IMR-90 (cell line): ENCODE results near the gene RETN. TPM values are rescaled to one million over a fixed set of nuclear protein-coding genes. Genes with fewer than 3 reads are reported as not detected.

Source experiments
- ATAC-seq: fragments of 200-7000 bp; cut with Tn5 transposase; 2 replicates; pipeline ENCODE4 v1.9.1; 2020; ENCODE audit warnings: low read depth, mild to moderate bottlenecking, moderate library complexity
- BruUV-seq: library from RNA; stranded (reverse); fragments of 400-500 nt; replicated peaks from 2 replicates; lab custom pipeline; 2021; lab: Mats Ljungman, UMichigan
- CTCF ChIA-PET: fragments of 300-600 bp; formaldehyde crosslinking; extraction: SDS; loops from one replicate; lab custom pipeline; 2021; ENCODE audit warnings: antibody characterized with exemption; lab: Yijun Ruan, JAX
- POLR2A ChIA-PET: fragments of 300-600 bp; sonication (Branson Sonifier 250); formaldehyde crosslinking; loops from one replicate; lab custom pipeline; 2022; ENCODE audit warnings: antibody characterized with exemption; ENCODE audit not compliant: unreplicated experiment; lab: Charles Lee
- DNase-seq: peaks from one replicate; pipeline ENCODE4 v3.0.0; 2013
- H2AFZ ChIP-seq: replicated peaks from 2 replicates; pipeline ENCODE3; 2013; ENCODE audit warnings: low read length, mild to moderate bottlenecking; ENCODE audit not compliant: poor library complexity
- H2AK5ac ChIP-seq: 2 replicates; pipeline ENCODE4 v1.6.1; 2013; ENCODE audit warnings: low read depth, low read length, inconsistent platforms
- H2AK9ac ChIP-seq: replicated peaks from 2 replicates; pipeline ENCODE3; 2013; ENCODE audit warnings: mild to moderate bottlenecking, low read depth, low read length, moderate library complexity; ENCODE audit not compliant: poor library complexity
- H2BK120ac ChIP-seq: 2 replicates; pipeline ENCODE4 v1.6.1; 2013; ENCODE audit warnings: low read depth, low read length, inconsistent platforms
- H2BK15ac ChIP-seq: 3 replicates; pipeline ENCODE4 v1.6.1; 2013; ENCODE audit warnings: low read depth, low read length, inconsistent platforms
- H2BK20ac ChIP-seq: 2 replicates; pipeline ENCODE4 v1.6.1; 2013; ENCODE audit warnings: low read depth, mild to moderate bottlenecking, inconsistent platforms, low read length, moderate library complexity
- H2BK5ac ChIP-seq: 2 replicates; pipeline ENCODE4 v1.6.1; 2013; ENCODE audit warnings: mild to moderate bottlenecking, low read depth, low read length, inconsistent platforms; ENCODE audit not compliant: poor library complexity, severe bottlenecking
- H3K14ac ChIP-seq: replicated peaks from 2 replicates; pipeline ENCODE4 v1.6.1; 2013; ENCODE audit warnings: low read depth, low read length, inconsistent platforms
- H3K18ac ChIP-seq: 2 replicates; pipeline ENCODE4 v1.6.1; 2013; ENCODE audit warnings: low read depth, low read length, control low read depth
- H3K23ac ChIP-seq: 2 replicates; pipeline ENCODE4 v1.6.1; 2013; ENCODE audit warnings: low read depth, low read length, inconsistent platforms
- H3K27ac ChIP-seq: 2 replicates; pipeline ENCODE4 v1.5.1; 2013; ENCODE audit warnings: mild to moderate bottlenecking, control low read depth, low read length; ENCODE audit not compliant: insufficient read depth
- H3K27me3 ChIP-seq: 2 replicates; pipeline ENCODE4 v1.6.1; 2013; ENCODE audit warnings: low read length; ENCODE audit not compliant: control insufficient read depth, insufficient read depth
- H3K36me3 ChIP-seq: 2 replicates; pipeline ENCODE4 v1.6.1; 2013; ENCODE audit warnings: low read length, mixed read lengths; ENCODE audit not compliant: control insufficient read depth, insufficient read depth
- H3K4ac ChIP-seq: 2 replicates; pipeline ENCODE4 v1.6.1; 2013; ENCODE audit warnings: low read depth, low read length, inconsistent platforms
- H3K4me1 ChIP-seq: 2 replicates; pipeline ENCODE4 v1.6.1; 2013; ENCODE audit warnings: low read length, mixed read lengths; ENCODE audit not compliant: control insufficient read depth, insufficient read depth
- H3K4me2 ChIP-seq: 2 replicates; pipeline ENCODE4 v1.6.1; 2013; ENCODE audit warnings: low read depth, mild to moderate bottlenecking, control low read depth, low read length, moderate library complexity
- H3K4me3 ChIP-seq: 2 replicates; pipeline ENCODE4 v1.5.1; 2013; ENCODE audit warnings: low read depth, mild to moderate bottlenecking, control low read depth, low read length, moderate library complexity; ENCODE audit not compliant: insufficient read depth
- H3K56ac ChIP-seq: 2 replicates; pipeline ENCODE4 v1.6.1; 2013; ENCODE audit warnings: low read length, inconsistent platforms; ENCODE audit not compliant: insufficient read depth; ENCODE audit errors: extremely low read depth
- H3K79me1 ChIP-seq, 2 experiments: 2 replicates each; pipeline ENCODE4 v1.6.1; 2013; ENCODE audit warnings: low read length in 2 of 2, inconsistent platforms in 1 of 2, low read depth in 1 of 2
- H3K9ac ChIP-seq: 2 replicates; pipeline ENCODE4 v1.6.1; 2013; ENCODE audit warnings: low read depth, low read length, control low read depth
- H3K9me1 ChIP-seq: 2 replicates; pipeline ENCODE4 v1.6.1; 2013; ENCODE audit warnings: low read length, inconsistent platforms; ENCODE audit not compliant: insufficient read depth
- H3K9me3 ChIP-seq: 2 replicates; pipeline ENCODE4 v1.6.1; 2013; ENCODE audit warnings: low read length; ENCODE audit not compliant: control insufficient read depth, insufficient read depth
- H4K20me1 ChIP-seq: 2 replicates; pipeline ENCODE4 v1.6.1; 2013; ENCODE audit warnings: low read length, inconsistent platforms; ENCODE audit not compliant: insufficient read depth
- H4K5ac ChIP-seq: 2 replicates; pipeline ENCODE4 v1.6.1; 2013; ENCODE audit warnings: mild to moderate bottlenecking, low read depth, low read length, control low read depth
- H4K8ac ChIP-seq, 2 experiments: 2 replicates each; pipeline ENCODE4 v1.6.1; 2013; ENCODE audit warnings: low read depth in 2 of 2, low read length in 2 of 2, control low read depth in 1 of 2, inconsistent platforms in 1 of 2
- H4K91ac ChIP-seq: 2 replicates; pipeline ENCODE4 v1.6.1; 2013; ENCODE audit warnings: low read depth, low read length, inconsistent platforms; ENCODE audit not compliant: insufficient read depth
- BHLHE40 ChIP-seq: fragments of 150-350 bp; IDR thresholded peaks from 2 replicates; pipeline ENCODE4 v1.6.1; 2016; ENCODE audit warnings: mild to moderate bottlenecking, low read depth, low read length
- CEBPB ChIP-seq: IDR thresholded peaks from 2 replicates; pipeline ENCODE4 v1.6.1; 2012; ENCODE audit warnings: low read depth, low read length, improper control_type of control experiment
- CHD1 ChIP-seq: IDR thresholded peaks from 2 replicates; pipeline ENCODE4 v1.6.1; 2012; ENCODE audit warnings: low read depth, low read length, improper control_type of control experiment
- CTCF ChIP-seq: conservative IDR thresholded peaks from 2 replicates; pipeline ENCODE4 v1.5.1; 2012; ENCODE audit warnings: mild to moderate bottlenecking, low read depth, low read length, improper control_type of control experiment
- ELK1 ChIP-seq: fragments of 150-350 bp; IDR thresholded peaks from 2 replicates; pipeline ENCODE4 v1.6.1; 2016; ENCODE audit warnings: low read depth, mild to moderate bottlenecking, low read length, moderate library complexity, borderline replicate concordance
- FOS ChIP-seq: fragments of 150-350 bp; IDR thresholded peaks from 2 replicates; pipeline ENCODE4 v1.6.1; 2016; ENCODE audit warnings: low read depth, low read length
- MAFK ChIP-seq: IDR thresholded peaks from 2 replicates; pipeline ENCODE4 v1.6.1; 2012; ENCODE audit warnings: low read depth, low read length, improper control_type of control experiment
- MAZ ChIP-seq: IDR thresholded peaks from 2 replicates; pipeline ENCODE4 v1.6.1; 2012; ENCODE audit warnings: low read depth, mild to moderate bottlenecking, low read length, improper control_type of control experiment, moderate library complexity, borderline replicate concordance
- MXI1 ChIP-seq: IDR thresholded peaks from 2 replicates; pipeline ENCODE4 v1.6.1; 2012; ENCODE audit warnings: low read depth, mild to moderate bottlenecking, low read length, moderate library complexity, borderline replicate concordance
- NFE2L2 ChIP-seq: fragments of 150-350 bp; IDR thresholded peaks from 2 replicates; pipeline ENCODE4 v1.6.1; 2016; ENCODE audit warnings: low read depth, mild to moderate bottlenecking, low read length
- RAD21 ChIP-seq: IDR thresholded peaks from 2 replicates; pipeline ENCODE4 v1.6.1; 2012; ENCODE audit warnings: low read length, improper control_type of control experiment
- RCOR1 ChIP-seq: IDR thresholded peaks from 2 replicates; pipeline ENCODE4 v1.6.1; 2012; ENCODE audit warnings: mild to moderate bottlenecking, low read length, improper control_type of control experiment; ENCODE audit not compliant: insufficient replicate concordance
- RFX5 ChIP-seq: IDR thresholded peaks from 2 replicates; pipeline ENCODE4 v1.8.0; 2012; ENCODE audit warnings: low read depth, mild to moderate bottlenecking, low read length, moderate library complexity
- SMC3 ChIP-seq: fragments of 150-350 bp; IDR thresholded peaks from 2 replicates; pipeline ENCODE4 v1.6.1; 2016; ENCODE audit warnings: low read depth, mild to moderate bottlenecking, antibody characterized with exemption, low read length, moderate library complexity
- WGBS, 2 experiments: methylation state at CpG; one replicate each; pipeline versions ENCODE4 v1.1.5 to v1.1.7; 2013; ENCODE audit warnings: missing lambda C conversion rate in 2 of 2; ENCODE audit not compliant: insufficient read length in 1 of 2; ENCODE audit errors: extremely low coverage in 2 of 2; 5-methylcytosine and 5-hydroxymethylcytosine counted together
- dilution Hi-C: fragments of 300-500 bp; cut with HindIII; formaldehyde crosslinking; loops from one replicate; pipeline ENCODE4 v1.14.3; 2018; ENCODE audit warnings: low sequenced_read_pairs; ENCODE audit not compliant: unreplicated experiment
- in situ Hi-C: fragments of 300-500 bp; cut with MboI; formaldehyde crosslinking; loops from 3 replicates; pipeline ENCODE4 v1.14.3; 2019; ENCODE audit warnings: low sequenced_read_pairs, inconsistent platforms, mixed read lengths
- intact Hi-C: fragments of 100-400 bp; cut with micrococcal nuclease; formaldehyde crosslinking; loops from 2 replicates; pipeline ENCODE4 v1.10.0; 2022
- polyA plus RNA-seq, 3 experiments: library from polyadenylated mRNA; depleted of rRNA; stranded (reverse); fragments of >200 nt; gene quantifications; 2 replicates each; pipeline ENCODE4 v1.2.3, GENCODE V29; 2012; ENCODE audit warnings: low replicate concordance in 1 of 3
- total RNA-seq: library from RNA; depleted of rRNA; stranded (reverse); fragments of >200 nt; gene quantifications from 2 replicates; pipeline ENCODE4 v1.2.3, GENCODE V29; 2012

RETN gene
- total and polyA plus RNA-seq, 2 of the 4 experiments (the other 2 are of a cell fraction), result not detected

DNA sequence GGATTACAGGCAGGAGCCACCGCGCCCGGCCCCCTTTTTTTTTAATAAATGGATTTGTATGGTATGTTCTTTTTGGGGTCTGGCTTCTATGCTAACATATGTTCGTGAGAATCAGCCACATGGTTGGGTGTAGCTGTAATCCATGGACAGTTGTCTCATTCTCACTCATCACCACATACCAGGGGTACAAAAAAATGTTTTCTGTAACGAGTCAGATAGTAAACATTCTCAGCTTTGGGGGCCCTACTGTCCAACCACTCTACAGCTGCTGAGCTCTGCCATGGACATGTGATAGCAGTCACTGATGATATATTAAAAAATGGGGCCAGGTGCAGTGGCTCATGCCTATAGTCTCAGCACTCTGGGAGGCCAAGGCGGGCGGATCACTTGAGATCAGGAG, 5.1 kb upstream of the RETN start:
- no peaks in the 10 kb centered on the region for H3K9me3 ChIP-seq
- no peak overlapping the region for H3K4me2 ChIP-seq
- intact Hi-C loops, result no loop called here
- no peak for ATAC-seq
- no peaks in the 10 kb centered on the region for H3K79me1 ChIP-seq
- no peak overlapping the region for H2AK9ac ChIP-seq
- no peak overlapping the region for H4K5ac ChIP-seq
- no peak overlapping the region for H2BK120ac ChIP-seq
- ChIA-PET POLR2A (no interaction called here), CTCF (no interaction called here)
- peaks cover 7% of the 10 kb centered on the region for H3K27me3 ChIP-seq
- no peak overlapping the region for H3K4ac ChIP-seq
- H4K20me1 ChIP-seq, result no peaks in the 10 kb centered on the region
- in situ Hi-C loops, result no loop called here
- no peak overlapping the region for H3K23ac ChIP-seq
- no peaks in the 10 kb centered on the region for H3K9me1 ChIP-seq
- no peak overlapping the region for H2AFZ ChIP-seq
- H3K18ac ChIP-seq, result no peak overlapping the region
- no peak overlapping the region for H3K56ac ChIP-seq
- H4K91ac ChIP-seq, result no peak overlapping the region
- H2BK15ac ChIP-seq, result no peak overlapping the region
- no peak overlapping the region for H3K27ac ChIP-seq
- no peak overlapping the region for H2AK5ac ChIP-seq
- WGBS, 2 experiments, result no CpG with 5 or more reads among the region's 7 CpGs
- TF ChIP-seq CEBPB (no peak), SMC3 (no peak), ELK1 (no peak), CHD1 (no peak), NFE2L2 (no peak), MXI1 (no peak), RAD21 (no peak), FOS (no peak), CTCF (no peak), RFX5 (no peak), RCOR1 (no peak), BHLHE40 (no peak), MAZ (no peak), MAFK (no peak)
- no peaks in the 10 kb centered on the region for H3K36me3 ChIP-seq
- no peak for DNase-seq
- H3K4me3 ChIP-seq, result no peak overlapping the region
- no peak overlapping the region for H4K8ac ChIP-seq
- no peak overlapping the region for H2BK20ac ChIP-seq
- no peak overlapping the region for H3K9ac ChIP-seq
- dilution Hi-C loops, result no loop called here
- H2BK5ac ChIP-seq, result no peak overlapping the region
- BruUV-seq, result no TSS peak
- H3K4me1 ChIP-seq, result no peaks in the 10 kb centered on the region
- no peak overlapping the region for H3K14ac ChIP-seq
